OCI-LY3 (cell line): ENCODE results near the gene TMEM222.

Experiments used
- H2AFZ ChIP-seq: fragments of 200-600, 300-600 bp; shearing (Covaris generic); 2 replicates; pipeline ENCODE4 v1.6.0; 2014; ENCODE audit warnings: antibody characterized with exemption, low read depth, low read length
- H3K27ac ChIP-seq: fragments of 200-600, 300-600 bp; sonication (generic); 2 replicates; pipeline ENCODE4 v1.5.1; 2014; ENCODE audit warnings: mild to moderate bottlenecking, low read length, moderate library complexity, mixed read lengths
- H3K27me3 ChIP-seq: fragments of 200-600, 300-600 bp; sonication (generic); 2 replicates; pipeline ENCODE4 v1.6.1; 2014; ENCODE audit warnings: low read depth, low read length, mixed read lengths
- H3K36me3 ChIP-seq: fragments of 200-600, 300-600 bp; sonication (generic); replicated peaks from 2 replicates; pipeline ENCODE3; 2014; ENCODE audit warnings: low read depth, low read length, mixed read lengths
- H3K4me1 ChIP-seq: fragments of 300-600, 200-600 bp; sonication (generic); 2 replicates; pipeline ENCODE4 v1.6.1; 2014; ENCODE audit warnings: low read length, mixed read lengths
- H3K4me2 ChIP-seq: fragments of 200-600, 300-600 bp; sonication (generic); 2 replicates; pipeline ENCODE4 v1.6.1; 2014; ENCODE audit warnings: low read length, mixed read lengths
- H3K4me3 ChIP-seq: fragments of 300-600, 200-600 bp; sonication (generic); 2 replicates; pipeline ENCODE4 v1.5.1; 2014; ENCODE audit warnings: antibody characterized with exemption, mild to moderate bottlenecking, low read length, moderate library complexity
- H3K79me2 ChIP-seq: fragments of 300-600, 200-600 bp; shearing (Covaris generic); 2 replicates; pipeline ENCODE4 v1.6.1; 2014; ENCODE audit warnings: mild to moderate bottlenecking, low read length, mixed read lengths
- H3K9ac ChIP-seq: fragments of 300-600, 200-600 bp; shearing (Covaris generic); 2 replicates; pipeline ENCODE4 v1.6.0; 2014; ENCODE audit warnings: mild to moderate bottlenecking, low read length, moderate library complexity
- H3K9me3 ChIP-seq: fragments of 200-600, 300-600 bp; shearing (Covaris generic); 2 replicates; pipeline ENCODE4 v1.6.1; 2014; ENCODE audit warnings: low read length, mixed read lengths; ENCODE audit not compliant: insufficient read depth
- H4K20me1 ChIP-seq: fragments of 200-600, 300-600 bp; sonication (generic); 2 replicates; pipeline ENCODE4 v1.6.1; 2016; ENCODE audit warnings: low read length, mixed read lengths; ENCODE audit not compliant: insufficient read depth
- CTCF ChIP-seq: fragments of 200-600, 300-600 bp; sonication (generic); IDR thresholded peaks from 2 replicates; pipeline ENCODE4 v1.5.1; 2014; ENCODE audit warnings: antibody characterized with exemption, low read length, low read depth
- EZH2phosphoT487 ChIP-seq: fragments of 200-600 bp; shearing (Covaris generic); IDR thresholded peaks from 2 replicates; pipeline ENCODE4 v1.6.1; 2018; ENCODE audit warnings: antibody characterized with exemption, mixed run types, low read depth

TMEM222 gene

GRCh38 chr1:27368869-27369582 is 47.1 kb downstream of the TMEM222 start:
- Histone ChIP-seq H3K27ac (no peak overlapping the region), H3K27me3 (no peaks in the 10 kb centered on the region), H4K20me1 (no peaks in the 10 kb centered on the region), H3K79me2 (no peaks in the 10 kb centered on the region), H3K4me1 (peaks cover 24% of the 10 kb centered on the region), H3K4me2 (no peak overlapping the region), H3K36me3 (no peaks in the 10 kb centered on the region), H2AFZ (no peak overlapping the region), H3K9ac (no peak overlapping the region), H3K9me3 (no peaks in the 10 kb centered on the region), H3K4me3 (no peak overlapping the region)
- TF ChIP-seq CTCF: no peak
- no peak for TF ChIP-seq EZH2phosphoT487

GRCh38 chr1:27372022-27372807 is 50.3 kb downstream of the TMEM222 start:
- Histone ChIP-seq H4K20me1 (no peaks in the 10 kb centered on the region), H3K9ac (no peak overlapping the region), H3K4me2 (no peak overlapping the region), H3K36me3 (no peaks in the 10 kb centered on the region), H3K27ac (no peak overlapping the region), H3K27me3 (no peaks in the 10 kb centered on the region), H3K9me3 (no peaks in the 10 kb centered on the region), H3K79me2 (no peaks in the 10 kb centered on the region), H3K4me3 (no peak overlapping the region), H2AFZ (no peak overlapping the region), H3K4me1 (peaks cover 11% of the 10 kb centered on the region; the same call in 1 of the 2 replicates)
- TF ChIP-seq CTCF (no peak), EZH2phosphoT487 (no peak)

- no peaks in the 10 kb centered on the region for H3K79me2 ChIP-seq
- no peaks in the 10 kb centered on the region for H3K9me3 ChIP-seq
- H3K36me3 ChIP-seq: no peaks in the 10 kb centered on the region
- no peak for TF ChIP-seq EZH2phosphoT487
- TF ChIP-seq CTCF: no peak
- H3K27ac ChIP-seq: no peak overlapping the region
- H3K4me3 ChIP-seq: no peak overlapping the region
- no peaks in the 10 kb centered on the region for H4K20me1 ChIP-seq
- H3K4me1 ChIP-seq: peaks cover 11% of the 10 kb centered on the region; the same call in 1 of the 2 replicates
- no peak overlapping the region for H2AFZ ChIP-seq
- no peak overlapping the region for H3K9ac ChIP-seq
- H3K27me3 ChIP-seq: no peaks in the 10 kb centered on the region
- H3K4me2 ChIP-seq: no peak overlapping the region
Measured at GRCh38 chr1:27372808-27373690, 51.1 kb downstream of the TMEM222 start.
